ENCODE measurements around the gene TOM1L2. TPM values are rescaled to one million over a fixed set of nuclear protein-coding genes. Genes with fewer than 3 reads are reported as not detected.

Gene TOM1L2
- polyA plus RNA-seq, 1 donor, result 31.1 TPM

DNA sequence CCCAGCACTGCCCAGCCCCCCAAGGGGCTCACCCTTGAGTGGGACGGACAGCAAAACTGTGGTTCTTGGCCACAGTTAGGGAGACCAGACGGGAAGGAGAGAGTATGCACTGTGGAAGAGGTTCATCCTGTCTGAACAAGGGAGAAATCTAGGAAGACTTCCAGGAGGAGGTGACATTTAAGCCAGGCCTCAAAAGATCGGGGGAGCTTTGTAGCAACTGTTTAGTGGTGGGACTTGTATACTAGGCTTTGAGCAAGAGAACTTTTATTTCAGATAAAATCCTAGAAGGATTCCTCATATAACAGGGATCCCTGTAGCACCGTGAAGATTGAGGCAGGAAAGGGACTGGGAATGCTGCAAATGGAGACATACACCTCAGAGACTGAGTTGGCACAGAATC is 166.2 kb downstream of the TOM1L2 start:
- Histone ChIP-seq H3K27me3 (ENCODE audit: control insufficient read depth, insufficient read depth, low read length) (no peaks in the 10 kb centered on the region), H3K27ac (ENCODE audit: low read length) (no peak overlapping the region), H3K36me3 (ENCODE audit: control insufficient read depth, insufficient read depth, low read length) (peaks cover 58% of the 10 kb centered on the region), H3K9me3 (ENCODE audit: control insufficient read depth, low read depth, low read length) (peaks cover 8% of the 10 kb centered on the region), H3K4me3 (ENCODE audit: low read length) (no peak overlapping the region), H3K4me1 (ENCODE audit: control insufficient read depth, insufficient read depth, low read length) (peaks cover 11% of the 10 kb centered on the region)
- WGBS (ENCODE audit: insufficient coverage, low lambda C conversion rate), result no CpG with 5 or more reads among the region's 4 CpGs
- no peak for DNase-seq

DNA sequence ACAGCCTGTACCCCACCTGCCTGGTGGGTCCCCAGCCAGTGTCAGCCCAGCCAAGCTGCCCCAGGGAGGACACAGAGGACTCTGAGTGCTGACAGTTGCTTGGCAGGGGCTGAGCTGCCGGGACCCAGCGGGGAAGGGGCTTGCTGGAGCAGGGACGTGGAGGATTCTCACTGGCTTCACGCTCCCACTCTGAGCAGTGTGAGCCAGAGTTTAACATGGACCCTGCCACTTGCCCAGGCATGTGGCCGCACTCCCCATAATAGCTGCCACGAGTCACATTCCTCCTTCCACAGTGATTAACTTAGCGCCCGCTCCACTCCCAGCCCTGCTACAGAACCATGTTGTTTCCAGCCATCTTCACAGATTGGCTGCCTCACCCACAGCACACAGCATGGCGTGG is 166.6 kb downstream of the TOM1L2 start:
- Histone ChIP-seq H3K27ac (ENCODE audit: low read length) (no peak overlapping the region), H3K9me3 (ENCODE audit: control insufficient read depth, low read depth, low read length) (peaks cover 4% of the 10 kb centered on the region), H3K36me3 (ENCODE audit: control insufficient read depth, insufficient read depth, low read length) (peaks cover 54% of the 10 kb centered on the region), H3K4me3 (ENCODE audit: low read length) (no peak overlapping the region), H3K27me3 (ENCODE audit: control insufficient read depth, insufficient read depth, low read length) (no peaks in the 10 kb centered on the region), H3K4me1 (ENCODE audit: control insufficient read depth, insufficient read depth, low read length) (peaks cover 7% of the 10 kb centered on the region)
- no CpG with 5 or more reads among the region's 9 CpGs for WGBS (ENCODE audit: insufficient coverage, low lambda C conversion rate)
- no peak for DNase-seq

DNA sequence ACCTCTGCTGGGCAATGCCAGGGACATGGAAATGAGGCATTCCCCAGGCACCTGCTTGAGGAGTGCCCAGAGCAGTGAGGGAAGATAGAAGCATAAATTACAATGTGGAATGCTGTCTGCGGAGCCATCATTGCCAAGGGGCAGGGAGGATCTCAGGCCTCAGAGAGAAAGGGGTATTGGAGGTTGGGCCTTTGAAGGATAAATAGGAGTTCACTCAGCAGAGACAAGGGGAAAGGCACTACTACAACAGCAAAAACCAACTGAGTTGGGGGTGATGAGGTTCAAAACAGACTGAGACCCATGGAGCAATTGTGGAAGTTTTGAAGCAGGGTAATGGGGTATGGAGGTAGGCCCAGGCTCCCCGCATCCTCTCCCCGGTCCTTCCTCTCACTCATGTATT is 168.2 kb downstream of the TOM1L2 start:
- Histone ChIP-seq H3K36me3 (ENCODE audit: control insufficient read depth, insufficient read depth, low read length) (peaks cover 62% of the 10 kb centered on the region), H3K4me1 (ENCODE audit: control insufficient read depth, insufficient read depth, low read length) (no peaks in the 10 kb centered on the region), H3K27me3 (ENCODE audit: control insufficient read depth, insufficient read depth, low read length) (no peaks in the 10 kb centered on the region), H3K27ac (ENCODE audit: low read length) (no peak overlapping the region), H3K9me3 (ENCODE audit: control insufficient read depth, low read depth, low read length) (no peaks in the 10 kb centered on the region), H3K4me3 (ENCODE audit: low read length) (no peak overlapping the region)
- no CpG with 5 or more reads among the region's 3 CpGs for WGBS (ENCODE audit: insufficient coverage, low lambda C conversion rate)
- DNase-seq, result no peak

DNA sequence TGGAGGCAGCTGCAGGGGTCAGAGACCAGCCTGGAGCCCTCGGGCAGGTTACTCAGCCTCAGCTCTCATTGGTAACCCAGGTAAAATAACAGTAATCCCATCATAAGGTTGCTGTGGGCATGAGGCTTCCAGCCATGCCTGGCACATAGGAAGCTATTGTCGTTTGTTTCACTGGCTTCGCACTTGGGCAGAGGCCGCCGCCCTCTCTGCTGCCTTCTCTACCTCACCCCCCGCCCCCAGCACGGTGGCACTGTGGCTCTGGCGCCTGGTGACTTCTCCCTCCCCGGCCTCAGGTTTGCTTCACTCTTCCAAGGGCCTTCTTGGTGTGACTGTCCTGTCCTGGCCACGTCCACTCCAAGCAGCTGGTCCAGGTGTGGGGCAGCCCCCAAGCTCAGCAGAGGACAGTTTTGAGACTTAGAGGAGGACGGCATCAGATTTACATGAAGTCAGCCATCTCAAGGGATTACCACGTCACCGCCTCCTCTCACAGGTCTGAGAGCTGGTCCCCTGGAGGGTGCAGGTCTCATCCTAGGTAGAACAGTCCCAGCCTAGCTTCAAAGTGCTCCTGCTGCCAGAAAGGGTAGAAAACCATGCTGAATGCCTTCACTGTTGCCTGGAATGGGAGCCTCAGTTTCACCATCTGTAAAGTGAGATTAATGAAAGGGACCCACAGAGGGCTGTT is 170.3 kb downstream of the TOM1L2 start:
- peaks cover 2% of the 10 kb centered on the region for H3K9me3 ChIP-seq (ENCODE audit: control insufficient read depth, low read depth, low read length)
- no peak overlapping the region for H3K27ac ChIP-seq (ENCODE audit: low read length)
- WGBS (ENCODE audit: insufficient coverage, low lambda C conversion rate), result no CpG with 5 or more reads among the region's 13 CpGs
- no peak for DNase-seq
- H3K4me3 ChIP-seq (ENCODE audit: low read length), result no peak overlapping the region
- H3K36me3 ChIP-seq (ENCODE audit: control insufficient read depth, insufficient read depth, low read length), result peaks cover 74% of the 10 kb centered on the region
- H3K27me3 ChIP-seq (ENCODE audit: control insufficient read depth, insufficient read depth, low read length), result no peaks in the 10 kb centered on the region
- H3K4me1 ChIP-seq (ENCODE audit: control insufficient read depth, insufficient read depth, low read length), result no peaks in the 10 kb centered on the region

DNA sequence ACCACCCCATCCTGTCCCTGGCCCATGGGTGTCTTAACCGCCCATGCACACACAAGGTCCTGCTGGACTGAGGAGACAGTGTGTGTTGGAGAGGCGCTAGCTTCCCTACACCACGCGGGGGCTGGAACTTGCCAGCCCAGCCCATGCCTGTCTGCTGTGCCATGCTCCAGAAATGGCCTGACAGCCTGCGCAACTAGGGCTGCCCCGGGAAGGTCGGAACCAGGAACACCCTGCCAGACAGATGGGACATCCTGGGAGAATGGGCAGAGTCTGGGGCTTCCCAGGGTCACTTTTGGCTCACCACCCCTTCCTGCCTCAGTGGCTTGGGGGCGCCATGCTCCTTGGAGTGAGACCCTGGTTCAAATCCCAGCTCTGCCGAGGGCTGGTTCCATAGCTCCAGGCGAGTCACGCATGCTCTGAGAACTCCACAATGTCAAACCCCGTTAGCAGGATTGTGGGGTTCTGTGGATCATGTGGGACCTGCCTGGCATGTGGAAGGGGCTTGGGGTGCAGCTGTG is 171.6 kb downstream of the TOM1L2 start:
- H3K36me3 ChIP-seq (ENCODE audit: control insufficient read depth, insufficient read depth, low read length), result peaks cover 74% of the 10 kb centered on the region
- WGBS (ENCODE audit: insufficient coverage, low lambda C conversion rate), result no CpG with 5 or more reads among the region's 12 CpGs
- peaks cover 5% of the 10 kb centered on the region for H3K9me3 ChIP-seq (ENCODE audit: control insufficient read depth, low read depth, low read length)
- H3K4me1 ChIP-seq (ENCODE audit: control insufficient read depth, insufficient read depth, low read length), result no peaks in the 10 kb centered on the region
- H3K4me3 ChIP-seq (ENCODE audit: low read length), result no peak overlapping the region
- DNase-seq, result no peak
- H3K27ac ChIP-seq (ENCODE audit: low read length), result no peak overlapping the region
- no peaks in the 10 kb centered on the region for H3K27me3 ChIP-seq (ENCODE audit: control insufficient read depth, insufficient read depth, low read length)

DNA sequence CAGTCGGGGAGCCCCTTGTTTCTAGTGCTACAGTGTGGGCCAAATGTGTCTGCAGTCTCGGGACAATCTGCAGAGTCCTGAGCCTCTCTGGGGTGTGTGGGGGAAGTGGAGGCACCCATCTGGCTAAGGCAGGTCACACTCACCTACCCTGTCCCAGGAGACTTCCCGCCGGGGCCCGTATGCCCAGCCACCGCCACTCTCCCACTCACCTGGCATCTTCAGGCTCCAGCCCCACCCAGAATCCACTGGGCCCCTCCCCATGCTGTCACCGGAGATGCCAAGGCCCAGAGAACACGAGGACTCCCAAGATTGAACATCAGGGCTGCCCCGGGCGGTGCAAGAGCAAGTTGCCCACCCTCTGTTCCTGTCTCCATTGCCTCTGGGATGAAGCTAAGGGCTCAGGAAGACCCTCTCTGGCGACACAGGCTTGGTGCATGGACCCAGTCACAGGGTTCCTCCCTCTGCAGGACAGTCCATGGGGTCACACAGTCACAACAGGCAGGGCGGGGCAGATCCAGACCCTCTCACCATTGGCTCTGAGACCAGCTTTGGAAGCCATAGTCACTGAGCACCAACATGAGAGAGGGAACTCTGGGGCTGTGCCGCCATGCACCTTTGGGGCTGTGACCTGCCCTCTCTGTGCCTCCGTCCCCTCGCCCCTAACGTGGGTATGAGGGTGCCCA is 173.5 kb downstream of the TOM1L2 start:
- DNase-seq, result no peak
- Histone ChIP-seq H3K4me1 (ENCODE audit: control insufficient read depth, insufficient read depth, low read length) (no peaks in the 10 kb centered on the region), H3K27ac (ENCODE audit: low read length) (no peak overlapping the region), H3K4me3 (ENCODE audit: low read length) (no peak overlapping the region), H3K9me3 (ENCODE audit: control insufficient read depth, low read depth, low read length) (peaks cover 5% of the 10 kb centered on the region), H3K27me3 (ENCODE audit: control insufficient read depth, insufficient read depth, low read length) (no peaks in the 10 kb centered on the region), H3K36me3 (ENCODE audit: control insufficient read depth, insufficient read depth, low read length) (peaks cover 78% of the 10 kb centered on the region)
- WGBS (ENCODE audit: insufficient coverage, low lambda C conversion rate), result no CpG with 5 or more reads among the region's 16 CpGs

DNA sequence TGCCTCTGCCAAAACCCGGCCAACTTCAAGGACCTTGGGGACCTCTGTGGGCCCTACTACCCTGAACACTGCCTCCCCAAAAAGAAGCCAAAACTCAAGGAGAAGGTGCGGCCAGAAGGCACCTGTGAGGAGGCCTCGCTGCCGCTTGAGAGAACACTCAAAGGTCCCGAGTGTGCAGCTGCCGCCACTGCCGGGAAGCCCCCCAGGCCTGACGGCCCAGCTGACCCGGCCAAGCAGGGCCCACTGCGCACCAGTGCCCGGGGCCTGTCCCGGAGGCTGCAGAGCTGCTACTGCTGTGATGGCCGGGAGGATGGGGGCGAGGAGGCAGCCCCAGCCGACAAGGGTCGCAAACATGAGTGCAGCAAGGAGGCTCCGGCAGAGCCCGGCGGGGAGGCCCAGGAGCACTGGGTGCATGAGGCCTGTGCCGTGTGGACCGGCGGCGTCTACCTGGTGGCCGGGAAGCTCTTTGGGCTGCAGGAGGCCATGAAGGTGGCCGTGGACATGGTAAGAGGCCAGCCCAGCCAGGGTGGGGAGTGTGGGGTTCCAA is 174.1 kb downstream of the TOM1L2 start:
- H3K27ac ChIP-seq (ENCODE audit: low read length), result no peak overlapping the region
- peaks cover 78% of the 10 kb centered on the region for H3K36me3 ChIP-seq (ENCODE audit: control insufficient read depth, insufficient read depth, low read length)
- no peaks in the 10 kb centered on the region for H3K27me3 ChIP-seq (ENCODE audit: control insufficient read depth, insufficient read depth, low read length)
- no CpG with 5 or more reads among the region's 25 CpGs for WGBS (ENCODE audit: insufficient coverage, low lambda C conversion rate)
- no peaks in the 10 kb centered on the region for H3K4me1 ChIP-seq (ENCODE audit: control insufficient read depth, insufficient read depth, low read length)
- peaks cover 5% of the 10 kb centered on the region for H3K9me3 ChIP-seq (ENCODE audit: control insufficient read depth, low read depth, low read length)
- DNase-seq, result no peak
- no peak overlapping the region for H3K4me3 ChIP-seq (ENCODE audit: low read length)

DNA sequence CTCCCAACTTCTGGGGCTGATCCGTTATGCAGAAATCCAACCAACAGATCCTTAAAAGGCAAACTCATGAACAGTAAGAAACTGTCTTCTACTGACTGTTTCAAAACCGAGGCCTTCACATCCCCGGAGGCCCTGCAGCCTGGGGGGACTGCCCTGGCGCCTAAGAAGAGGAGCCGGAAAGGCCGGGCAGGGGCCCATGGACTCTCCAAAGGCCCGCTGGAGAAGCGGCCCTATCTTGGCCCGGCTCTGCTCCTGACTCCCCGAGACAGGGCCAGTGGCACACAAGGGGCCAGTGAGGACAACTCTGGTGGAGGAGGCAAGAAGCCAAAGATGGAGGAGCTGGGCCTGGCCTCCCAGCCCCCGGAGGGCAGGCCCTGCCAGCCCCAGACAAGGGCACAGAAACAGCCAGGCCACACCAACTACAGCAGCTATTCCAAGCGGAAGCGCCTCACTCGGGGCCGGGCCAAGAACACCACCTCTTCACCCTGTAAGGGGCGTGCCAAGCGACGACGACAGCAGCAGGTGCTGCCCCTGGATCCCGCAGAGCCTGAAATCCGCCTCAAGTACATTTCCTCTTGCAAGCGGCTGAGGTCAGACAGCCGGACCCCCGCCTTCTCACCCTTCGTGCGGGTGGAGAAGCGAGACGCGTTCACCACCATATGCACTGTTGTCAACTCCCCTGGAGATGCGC is 174.9 kb downstream of the TOM1L2 start:
- no peak overlapping the region for H3K27ac ChIP-seq (ENCODE audit: low read length)
- DNase-seq, result no peak
- no peak overlapping the region for H3K4me3 ChIP-seq (ENCODE audit: low read length)
- H3K4me1 ChIP-seq (ENCODE audit: control insufficient read depth, insufficient read depth, low read length), result peaks cover under 1% of the 10 kb centered on the region
- no peaks in the 10 kb centered on the region for H3K27me3 ChIP-seq (ENCODE audit: control insufficient read depth, insufficient read depth, low read length)
- no CpG with 5 or more reads among the region's 30 CpGs for WGBS (ENCODE audit: insufficient coverage, low lambda C conversion rate)
- peaks cover 80% of the 10 kb centered on the region for H3K36me3 ChIP-seq (ENCODE audit: control insufficient read depth, insufficient read depth, low read length)
- H3K9me3 ChIP-seq (ENCODE audit: control insufficient read depth, low read depth, low read length), result peaks cover 5% of the 10 kb centered on the region

DNA sequence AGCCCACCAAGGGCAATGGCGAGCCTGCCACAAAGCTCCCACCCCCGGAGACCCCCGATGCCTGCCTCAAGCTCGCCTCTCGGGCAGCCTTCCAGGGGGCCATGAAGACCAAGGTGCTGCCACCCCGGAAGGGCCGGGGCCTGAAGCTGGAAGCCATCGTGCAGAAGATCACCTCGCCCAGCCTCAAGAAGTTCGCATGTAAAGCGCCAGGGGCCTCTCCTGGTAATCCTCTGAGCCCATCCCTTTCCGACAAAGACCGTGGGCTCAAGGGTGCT is 175.5 kb downstream of the TOM1L2 start:
- peaks cover 75% of the 10 kb centered on the region for H3K36me3 ChIP-seq (ENCODE audit: control insufficient read depth, insufficient read depth, low read length)
- DNase-seq, result no peak
- no peaks in the 10 kb centered on the region for H3K27me3 ChIP-seq (ENCODE audit: control insufficient read depth, insufficient read depth, low read length)
- H3K27ac ChIP-seq (ENCODE audit: low read length), result no peak overlapping the region
- peaks cover 5% of the 10 kb centered on the region for H3K9me3 ChIP-seq (ENCODE audit: control insufficient read depth, low read depth, low read length)
- no CpG with 5 or more reads among the region's 13 CpGs for WGBS (ENCODE audit: insufficient coverage, low lambda C conversion rate)
- H3K4me1 ChIP-seq (ENCODE audit: control insufficient read depth, insufficient read depth, low read length), result peaks cover 3% of the 10 kb centered on the region
- H3K4me3 ChIP-seq (ENCODE audit: low read length), result no peak overlapping the region

DNA sequence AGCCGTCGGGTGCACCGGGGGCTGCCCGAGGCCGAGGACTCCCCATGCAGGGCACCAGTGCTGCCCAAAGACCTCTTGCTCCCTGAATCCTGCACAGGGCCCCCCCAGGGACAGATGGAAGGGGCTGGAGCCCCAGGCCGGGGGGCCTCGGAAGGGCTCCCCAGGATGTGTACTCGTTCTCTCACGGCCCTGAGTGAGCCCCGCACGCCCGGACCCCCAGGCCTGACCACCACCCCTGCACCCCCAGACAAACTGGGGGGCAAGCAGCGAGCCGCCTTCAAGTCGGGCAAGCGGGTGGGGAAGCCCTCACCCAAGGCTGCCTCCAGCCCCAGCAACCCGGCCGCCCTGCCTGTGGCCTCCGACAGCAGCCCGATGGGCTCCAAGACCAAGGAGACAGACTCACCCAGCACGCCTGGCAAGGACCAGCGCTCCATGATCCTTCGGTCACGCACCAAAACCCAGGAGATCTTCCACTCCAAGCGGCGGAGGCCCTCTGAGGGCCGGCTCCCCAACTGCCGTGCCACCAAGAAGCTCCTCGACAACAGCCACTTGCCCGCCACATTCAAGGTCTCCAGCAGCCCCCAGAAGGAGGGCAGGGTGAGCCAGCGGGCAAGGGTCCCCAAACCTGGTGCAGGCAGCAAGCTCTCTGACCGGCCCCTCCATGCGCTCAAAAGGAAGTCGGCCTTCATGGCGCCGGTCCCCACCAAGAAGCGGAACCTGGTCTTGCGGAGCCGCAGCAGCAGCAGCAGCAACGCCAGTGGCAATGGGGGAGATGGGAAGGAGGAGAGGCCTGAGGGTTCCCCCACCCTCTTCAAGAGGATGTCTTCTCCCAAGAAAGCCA is 176.0 kb downstream of the TOM1L2 start:
- DNase-seq, result no peak
- peaks cover 3% of the 10 kb centered on the region for H3K4me1 ChIP-seq (ENCODE audit: control insufficient read depth, insufficient read depth, low read length)
- WGBS (ENCODE audit: insufficient coverage, low lambda C conversion rate), result no CpG with 5 or more reads among the region's 40 CpGs

More for the DNA sequence above, 176.0 kb downstream of the TOM1L2 start:
- Histone ChIP-seq H3K27me3 (ENCODE audit: control insufficient read depth, insufficient read depth, low read length) (no peaks in the 10 kb centered on the region), H3K27ac (ENCODE audit: low read length) (no peak overlapping the region), H3K4me3 (ENCODE audit: low read length) (no peak overlapping the region), H3K9me3 (ENCODE audit: control insufficient read depth, low read depth, low read length) (peaks cover 5% of the 10 kb centered on the region), H3K36me3 (ENCODE audit: control insufficient read depth, insufficient read depth, low read length) (peaks cover 73% of the 10 kb centered on the region)
